Right atrium auricular region (tissue), 2 donors: ENCODE data around the gene TNNT3. TPM values are rescaled to one million over a fixed set of nuclear protein-coding genes. Genes with fewer than 3 reads are reported as not detected.

Source experiments
- DNase-seq: peaks from one replicate; pipeline ENCODE4 v3.0.0-alpha.2; 2019; ENCODE audit warnings: low spot score
- H3K27ac ChIP-seq, 2 donors: fragments of 200-600 bp; sonication (generic); 1 replicate in 1 of 2; 2 replicates in 1 of 2; pipeline ENCODE4 v1.5.1; 2016 to 2019
- H3K27me3 ChIP-seq, 2 donors: fragments of 200-600 bp; sonication (generic); one replicate each; pipeline versions ENCODE4 v1.5.1 to v1.6.0; 2017 to 2019
- H3K36me3 ChIP-seq: fragments of 200-600 bp; sonication (generic); one replicate; pipeline ENCODE4 v1.5.1; 2016
- H3K4me1 ChIP-seq, 2 donors: fragments of 200-600 bp; sonication (generic); one replicate each; pipeline versions ENCODE4 v1.5.1 to v1.6.0; 2017 to 2019
- H3K4me3 ChIP-seq, 2 donors: fragments of 200-600 bp; sonication (generic); 1 replicate in 1 of 2; 2 replicates in 1 of 2; pipeline ENCODE4 v1.5.1; 2017 to 2019; ENCODE audit warnings: mild to moderate bottlenecking in 1 of 2, moderate library complexity in 1 of 2
- H3K9me3 ChIP-seq, 2 donors: fragments of 200-600 bp; sonication (generic); one replicate each; pipeline ENCODE4 v1.5.1; 2019
- CTCF ChIP-seq, 2 donors: fragments of 200-600 bp; sonication (generic); IDR thresholded peaks; one replicate each; pipeline ENCODE4 v1.5.1; 2019; ENCODE audit warnings: antibody characterized with exemption in 2 of 2
- total RNA-seq, 2 donors: library from RNA; depleted of rRNA; stranded (reverse); fragments of >200 nt; gene quantifications; one replicate each; pipeline ENCODE4 v1.1.0, GENCODE V29; 2016

The TNNT3 gene
- total RNA-seq, 2 donors from 2014 or later, result 12.8 to 16.4 TPM

GRCh38 chr11:1959786-1960185 is 40.3 kb downstream of the TNNT3 start:
- Histone ChIP-seq H3K4me3 (no peak overlapping the region), H3K27me3 (no peaks in the 10 kb centered on the region), H3K27ac (no peak overlapping the region), H3K4me1 (no peaks in the 10 kb centered on the region), H3K9me3 (no peaks in the 10 kb centered on the region), H3K36me3 (no peaks in the 10 kb centered on the region)
- no peak for DNase-seq
- no peak for TF ChIP-seq CTCF (IDR thresholded peaks at IDR 0.05)

DNA sequence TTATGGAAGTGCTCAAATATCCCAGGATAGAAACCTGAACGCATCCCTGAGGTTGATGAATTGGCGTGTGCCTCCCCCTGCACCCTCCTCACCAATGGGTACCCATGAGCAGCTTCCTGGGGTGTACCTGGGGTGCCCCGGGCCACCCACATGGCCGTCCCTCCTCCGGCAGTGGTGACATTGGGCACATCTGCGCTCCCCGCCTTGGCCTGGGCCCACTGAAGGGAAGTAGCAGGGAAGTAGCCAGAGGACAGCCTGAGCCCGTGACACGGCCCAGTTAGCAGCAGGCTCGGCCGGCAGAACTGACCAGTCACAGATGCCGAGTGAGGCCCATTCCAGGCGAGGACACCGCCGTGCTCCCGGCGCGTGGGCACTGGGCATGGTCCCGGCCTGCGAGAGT is 44.4 kb downstream of the TNNT3 start:
- Histone ChIP-seq H3K36me3 (no peaks in the 10 kb centered on the region), H3K4me1 (no peaks in the 10 kb centered on the region), H3K27ac (no peak overlapping the region), H3K27me3 (no peaks in the 10 kb centered on the region), H3K4me3 (no peak overlapping the region), H3K9me3 (no peaks in the 10 kb centered on the region)
- no peak for TF ChIP-seq CTCF (IDR thresholded peaks at IDR 0.05)
- DNase-seq, result peak; percentile 28

- H3K27me3 ChIP-seq, result no peaks in the 10 kb centered on the region
- H3K9me3 ChIP-seq, result no peaks in the 10 kb centered on the region
- no peak for TF ChIP-seq CTCF (IDR thresholded peaks at IDR 0.05)
- no peak overlapping the region for H3K27ac ChIP-seq
- H3K36me3 ChIP-seq, result no peaks in the 10 kb centered on the region
- H3K4me1 ChIP-seq, result no peaks in the 10 kb centered on the region
- H3K4me3 ChIP-seq, result no peak overlapping the region
- DNase-seq, result no peak
These were observed 44.8 kb downstream of the TNNT3 start for GRCh38 chr11:1964348-1964747.

GRCh38 chr11:1964955-1965354 is 45.5 kb downstream of the TNNT3 start:
- Histone ChIP-seq H3K4me3 (no peak overlapping the region), H3K27ac (no peak overlapping the region), H3K9me3 (no peaks in the 10 kb centered on the region), H3K27me3 (no peaks in the 10 kb centered on the region), H3K4me1 (no peaks in the 10 kb centered on the region), H3K36me3 (no peaks in the 10 kb centered on the region)
- DNase-seq, result no peak
- TF ChIP-seq CTCF (IDR thresholded peaks at IDR 0.05), result no peak

DNA sequence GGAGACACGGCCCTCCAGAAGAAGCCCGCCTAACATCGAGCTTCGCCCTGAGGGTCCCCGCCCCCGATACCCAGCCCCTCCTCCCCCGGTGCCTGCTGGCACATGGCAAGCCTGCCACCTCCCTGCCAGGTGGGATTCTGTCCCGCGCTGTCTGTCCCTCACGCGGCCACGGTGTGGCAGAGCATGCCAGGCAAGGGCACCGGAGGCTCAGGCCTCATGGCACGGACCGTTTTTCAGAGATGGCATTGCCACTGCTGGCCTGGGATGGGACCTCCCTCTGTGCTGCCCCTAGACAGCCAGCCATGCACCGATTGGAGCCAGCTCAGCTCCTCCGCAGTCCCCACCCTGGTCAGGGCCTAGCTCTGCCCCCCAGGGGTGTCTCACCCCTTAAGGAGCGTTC is 47.0 kb downstream of the TNNT3 start:
- no peak for TF ChIP-seq CTCF (IDR thresholded peaks at IDR 0.05)
- no peak overlapping the region for H3K27ac ChIP-seq
- DNase-seq, result peak; percentile 32

GRCh38 chr11:1967641-1968225 is 48.2 kb downstream of the TNNT3 start:
- no peak overlapping the region for H3K27ac ChIP-seq
- peak; percentile 38 for DNase-seq

More for the DNA sequence above, 47.0 kb downstream of the TNNT3 start:
- Histone ChIP-seq H3K9me3 (no peaks in the 10 kb centered on the region), H3K4me3 (no peak overlapping the region), H3K4me1 (no peaks in the 10 kb centered on the region), H3K27me3 (no peaks in the 10 kb centered on the region), H3K36me3 (no peaks in the 10 kb centered on the region)

More at GRCh38 chr11:1967641-1968225, 48.2 kb downstream of the TNNT3 start:
- no peaks in the 10 kb centered on the region for H3K9me3 ChIP-seq
- TF ChIP-seq CTCF (IDR thresholded peaks at IDR 0.05), result no peak
- H3K4me1 ChIP-seq, result no peaks in the 10 kb centered on the region
- no peak overlapping the region for H3K4me3 ChIP-seq
- H3K36me3 ChIP-seq, result no peaks in the 10 kb centered on the region
- no peaks in the 10 kb centered on the region for H3K27me3 ChIP-seq
